ENCODE results near the gene ADGRG3.
A peak's percentile ranks its signal among the peaks of the same experiment; 100 is the strongest.

Gene ADGRG3

DNA sequence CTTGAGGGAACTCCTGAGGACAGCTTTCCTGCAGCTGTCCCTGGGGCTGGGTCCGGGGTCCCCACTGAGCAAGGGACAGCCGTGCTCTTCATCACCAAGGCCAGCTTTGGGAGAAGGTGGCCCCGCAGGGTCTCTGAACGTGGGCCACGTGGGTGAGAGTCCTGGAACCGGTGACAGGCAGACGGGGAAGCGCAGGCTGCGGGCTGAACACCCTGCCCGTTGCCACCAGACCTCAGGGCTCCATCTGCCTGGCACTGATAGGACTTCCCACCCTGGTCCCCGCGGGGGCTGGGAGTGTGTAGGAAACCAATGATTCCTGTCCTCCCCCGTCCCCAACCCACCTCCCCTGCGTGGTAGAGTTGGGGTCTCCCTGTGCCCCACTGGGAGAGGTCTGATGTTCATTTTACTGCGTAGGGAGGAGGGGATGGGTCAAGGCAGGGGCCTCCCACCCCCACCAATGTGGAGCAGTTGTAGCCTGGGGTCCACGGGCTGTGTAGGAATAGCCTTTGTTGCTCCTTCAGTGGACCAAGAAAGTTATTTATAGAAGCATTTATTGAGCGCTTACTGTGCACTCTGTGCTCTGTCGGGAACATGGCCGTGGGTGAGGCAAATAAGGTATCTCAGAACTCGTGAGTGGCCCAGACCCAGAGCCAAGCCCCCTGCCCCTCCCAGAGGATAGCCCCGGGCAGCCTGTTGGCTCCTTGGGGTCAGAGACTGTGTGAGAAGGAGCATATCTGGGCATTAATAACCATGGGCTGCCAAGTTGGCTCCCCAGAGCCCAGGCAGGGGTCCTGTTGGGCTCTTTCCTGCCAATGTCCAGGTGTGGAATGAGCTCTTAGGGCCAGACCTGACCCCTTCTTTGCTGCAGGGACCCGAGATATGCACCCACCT lies 38.3 kb upstream of the ADGRG3 start:
- peak in 1 of 58 donors; percentile 11 for DNase-seq

DNA sequence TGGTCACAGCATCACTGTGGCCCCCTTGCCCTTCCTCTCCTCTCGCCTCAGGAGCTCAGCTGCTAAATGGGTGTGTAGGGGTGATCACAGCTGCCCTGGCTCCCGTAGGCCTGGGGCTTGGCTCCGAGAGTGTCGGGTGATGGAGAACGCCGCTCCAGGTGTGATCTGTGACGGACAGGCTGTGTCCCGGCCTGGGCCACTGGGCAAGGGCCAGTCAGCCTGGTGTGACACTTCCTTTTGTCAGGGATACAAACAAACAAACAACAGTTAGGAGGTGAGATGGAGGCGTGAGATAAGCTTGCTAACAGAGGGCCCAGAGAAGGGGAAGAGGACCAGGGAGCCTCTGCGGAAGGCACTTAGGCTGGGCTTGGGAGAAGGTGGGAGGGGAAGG lies 37.7 kb upstream of the ADGRG3 start:
- DNase-seq, result no peak

DNA sequence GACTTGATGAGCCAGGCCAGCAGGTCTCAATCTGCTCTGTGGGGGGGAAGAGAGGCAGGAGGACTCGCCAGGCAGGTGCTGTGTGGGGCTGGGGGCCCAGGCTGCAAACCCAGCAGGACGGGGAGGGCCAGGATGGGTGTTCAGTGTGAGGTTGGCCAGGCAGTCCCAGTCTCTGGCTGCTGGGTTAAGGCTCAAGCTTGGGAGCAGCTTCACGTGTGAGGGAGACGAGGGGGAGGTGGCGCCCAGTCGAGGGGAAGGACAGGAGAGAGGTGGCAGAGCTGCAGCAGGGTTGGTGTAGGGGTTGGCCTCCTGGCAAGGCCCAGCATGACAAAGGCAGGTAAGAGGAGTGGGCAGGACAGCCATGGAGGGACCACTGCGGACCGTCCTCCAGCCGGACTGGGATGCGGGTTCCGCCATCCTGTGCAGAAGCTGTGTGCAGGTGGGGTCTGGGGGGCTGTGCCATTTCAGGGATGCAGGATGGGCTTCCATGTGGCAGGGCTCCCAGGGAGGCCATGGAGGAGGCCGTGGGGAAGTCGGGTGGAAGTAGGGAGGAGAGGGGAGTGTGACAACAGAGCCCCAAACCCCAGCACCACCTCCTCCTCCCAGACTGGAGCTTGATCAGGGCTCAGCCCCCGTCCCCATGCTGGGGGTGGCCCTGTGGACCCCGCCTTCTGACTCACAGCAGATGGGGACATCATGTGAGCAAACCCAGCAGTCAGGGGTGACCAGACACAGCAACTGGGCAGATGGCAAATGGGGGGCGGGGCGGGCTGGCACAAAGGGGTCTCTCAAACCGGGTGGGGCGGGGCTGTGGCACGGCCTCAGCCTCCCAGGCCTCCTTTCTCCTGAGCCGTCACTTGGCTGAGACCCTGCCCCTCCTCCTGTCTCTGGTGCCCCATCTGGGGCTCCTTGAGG lies 36.9 kb upstream of the ADGRG3 start:
- DNase-seq, result peak in 52 of 58 donors; percentile 26 to 84 (median 60)

DNA sequence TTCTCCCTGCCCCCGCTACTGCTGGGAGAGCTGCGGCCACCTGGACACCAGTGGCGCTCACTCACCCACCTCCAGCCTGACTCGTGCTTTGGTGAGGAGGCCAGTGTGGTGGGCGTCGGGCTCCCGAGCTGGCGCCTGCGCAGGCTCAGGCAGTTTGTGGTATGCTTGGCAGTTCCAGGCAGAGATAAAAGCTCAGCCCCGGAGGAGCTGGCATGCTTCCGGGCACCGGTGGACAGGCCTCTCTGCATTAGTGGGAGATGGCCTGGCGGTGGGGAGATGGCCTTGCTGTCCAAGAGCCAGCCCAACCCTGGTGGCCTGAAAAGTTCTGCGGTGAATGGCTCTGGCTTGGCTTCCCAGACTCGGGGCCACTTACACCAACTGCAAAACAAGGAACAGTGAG lies 35.5 kb upstream of the ADGRG3 start:
- peak in 38 of 58 donors; percentile 14 to 75 (median 46) for DNase-seq

DNA sequence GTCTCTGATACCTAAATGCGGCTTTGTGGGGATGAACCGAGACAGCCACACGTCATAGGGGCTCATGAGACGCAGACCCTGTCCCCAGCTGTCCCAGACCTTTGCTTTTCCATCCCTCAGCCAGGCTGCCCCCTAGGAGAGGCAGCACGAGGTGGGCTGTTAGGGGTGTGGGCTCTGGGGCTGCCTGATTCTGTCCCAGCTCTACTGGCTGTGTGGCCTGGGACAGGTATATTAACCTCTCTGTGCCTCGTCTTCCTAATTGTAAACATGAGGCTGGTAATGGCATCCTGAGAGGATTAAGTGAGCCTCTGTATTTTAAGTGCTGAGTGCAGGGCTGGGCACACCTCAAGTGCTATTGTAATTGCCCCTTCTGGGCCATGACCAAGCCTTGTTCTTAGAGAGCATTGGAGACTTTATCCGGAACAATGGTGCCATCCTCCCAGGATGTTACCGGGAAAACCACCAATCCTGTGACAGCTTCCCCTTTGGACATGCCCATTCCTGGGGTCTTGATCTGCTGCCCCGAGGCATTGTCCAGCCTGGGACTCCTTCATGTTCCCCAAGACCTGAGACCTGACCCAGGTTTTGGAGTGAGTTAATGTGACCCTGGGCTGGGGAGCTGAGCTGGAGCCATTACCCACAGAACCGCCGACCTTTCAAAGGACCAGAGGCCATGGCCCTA lies 34.6 kb upstream of the ADGRG3 start:
- no peak for DNase-seq

DNA sequence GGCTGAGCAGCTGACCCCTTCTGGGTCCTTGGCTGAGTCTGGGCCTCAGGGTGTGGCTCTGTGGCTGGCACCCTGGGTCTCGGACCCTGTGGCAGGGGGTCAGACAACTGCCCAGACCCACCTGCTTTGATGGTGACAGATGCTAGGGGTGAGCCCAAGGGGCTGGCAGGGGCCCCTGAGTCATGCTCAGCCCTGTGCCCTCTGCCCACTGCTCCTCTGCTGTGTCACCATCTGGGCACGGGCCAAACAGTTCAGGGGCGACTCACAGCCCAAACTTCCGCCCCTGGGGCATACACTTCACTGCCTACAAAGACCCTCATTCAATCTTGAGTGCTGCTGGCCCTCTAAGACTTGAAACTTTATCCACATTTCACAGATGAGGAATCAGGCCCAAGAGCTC lies 33.9 kb upstream of the ADGRG3 start:
- peak in 5 of 58 donors; percentile 12 to 31 (median 25) for DNase-seq

DNA sequence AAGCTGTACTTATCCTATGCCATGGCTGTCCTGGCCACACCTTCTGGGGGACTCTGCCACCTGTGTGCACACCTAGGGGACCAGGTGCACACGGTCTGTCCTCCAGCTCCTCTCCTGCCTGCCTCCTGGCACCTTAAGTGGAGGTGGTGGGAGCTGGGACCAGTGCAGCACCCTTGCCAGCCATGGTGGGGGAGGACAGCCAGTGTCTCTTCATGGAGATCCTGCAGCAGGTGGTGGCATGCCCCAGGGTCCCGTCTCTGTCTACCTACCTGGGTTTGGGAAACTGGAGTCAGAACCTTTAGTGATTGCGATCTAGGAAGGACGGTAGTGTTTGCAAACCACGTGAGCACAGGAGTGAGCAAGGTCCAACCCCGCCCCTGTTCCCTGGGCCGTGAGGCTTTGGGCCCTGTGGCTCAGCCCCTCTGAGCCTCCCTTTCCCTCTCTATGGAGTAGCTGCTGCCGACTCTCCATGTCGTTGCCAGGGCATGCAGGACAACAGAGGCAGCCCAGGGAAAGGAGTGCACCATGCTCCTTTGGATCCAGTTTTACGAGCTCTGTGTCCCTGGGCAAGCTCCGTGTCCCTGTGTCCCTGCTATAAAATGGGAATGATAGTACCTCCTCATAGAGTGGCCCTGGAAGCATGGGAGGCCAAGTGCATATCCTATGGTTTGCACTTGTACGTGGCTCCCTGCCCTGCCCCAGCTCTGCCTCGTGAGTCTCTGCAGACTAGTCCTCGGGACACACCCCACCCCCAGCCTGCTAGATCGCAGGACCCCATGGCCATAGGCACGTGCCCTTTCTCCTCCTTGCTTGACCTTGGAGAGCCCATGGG lies 32.6 kb upstream of the ADGRG3 start:
- peak in 1 of 58 donors; percentile 35 for DNase-seq

DNA sequence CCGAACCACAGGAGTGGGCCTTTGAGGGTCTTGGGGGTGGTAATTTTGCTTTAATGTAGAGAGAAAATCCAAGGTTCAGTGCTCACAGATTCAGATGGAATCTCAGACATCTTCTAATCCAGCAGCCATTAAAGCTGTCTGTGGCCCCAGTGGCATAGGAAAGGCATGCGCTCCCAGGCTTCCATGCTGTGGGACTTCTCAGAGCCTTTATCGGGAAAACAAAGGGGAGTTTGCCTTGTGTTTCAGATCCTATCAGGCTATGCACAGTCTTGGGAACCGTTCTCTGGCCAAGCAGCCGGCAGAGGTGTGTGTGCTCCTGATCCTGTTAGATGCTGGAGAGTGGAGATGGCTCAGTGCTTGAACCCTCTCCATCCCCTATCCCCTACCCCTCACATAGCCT lies 31.9 kb upstream of the ADGRG3 start:
- DNase-seq, result no peak

DNA sequence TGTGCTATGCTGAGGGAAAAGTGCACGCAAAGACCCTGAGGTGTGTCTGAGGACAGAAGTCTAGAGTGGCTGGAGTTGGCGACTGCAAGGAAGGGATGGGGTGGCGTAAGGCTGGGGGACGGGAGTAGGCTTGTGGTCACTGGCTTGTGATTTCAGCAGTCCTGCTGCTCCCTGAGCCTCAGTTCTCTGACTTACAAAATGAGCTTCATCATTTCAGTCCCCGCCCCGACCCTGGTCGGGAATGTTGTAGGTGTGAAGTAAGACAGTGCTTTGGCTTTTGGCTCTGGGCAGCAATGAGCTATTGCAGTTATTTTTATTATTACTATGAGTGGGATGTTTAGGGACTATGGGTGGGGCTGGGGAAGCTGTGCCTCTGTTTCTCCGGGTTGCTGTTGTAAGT lies 31.1 kb upstream of the ADGRG3 start:
- peak in 3 of 58 donors; percentile 31 to 71 (median 66) for DNase-seq

DNA sequence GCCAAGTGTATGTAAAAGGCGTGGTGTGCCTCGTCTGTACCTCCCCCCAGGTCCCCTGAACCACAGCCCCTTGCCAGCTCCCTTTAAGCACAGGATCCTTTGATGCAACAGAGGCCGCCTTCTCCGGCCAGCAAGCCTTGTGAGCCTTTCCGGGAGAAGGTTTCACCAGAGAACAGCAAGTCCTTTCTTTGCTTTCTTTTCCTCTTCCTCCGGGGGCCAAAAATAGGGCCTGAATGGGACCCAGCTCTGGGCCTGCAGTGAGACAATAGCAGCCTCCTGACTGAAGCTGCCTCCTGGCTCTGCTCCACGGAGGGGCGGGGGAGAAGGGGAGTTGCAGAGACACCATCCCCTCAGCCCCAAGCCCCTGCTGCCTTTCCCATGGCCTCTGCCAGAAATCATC lies 30.7 kb upstream of the ADGRG3 start:
- DNase-seq, result peak in 54 of 58 donors; percentile 32 to 94 (median 78)

DNA sequence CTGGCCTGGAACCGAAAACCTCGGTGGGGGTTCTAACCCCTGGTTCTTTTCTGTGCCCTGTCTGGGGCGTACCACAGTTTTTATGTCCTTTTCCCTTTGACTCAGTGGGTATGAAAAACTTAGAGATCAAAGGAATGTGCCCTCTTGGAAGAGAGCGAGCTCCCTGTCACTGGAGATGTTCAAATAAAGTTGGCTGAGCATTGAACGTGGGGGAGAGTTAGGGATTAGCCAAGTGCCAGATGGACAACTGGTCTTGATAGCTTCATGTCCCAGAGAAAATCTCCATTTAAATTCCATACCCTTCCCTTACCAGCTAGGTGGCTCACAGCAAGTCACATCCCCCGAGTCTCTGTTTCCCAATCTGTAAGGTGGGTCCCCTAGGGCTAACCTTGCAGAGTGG lies 30.1 kb upstream of the ADGRG3 start:
- DNase-seq, result peak in 1 of 58 donors; percentile 53

DNA sequence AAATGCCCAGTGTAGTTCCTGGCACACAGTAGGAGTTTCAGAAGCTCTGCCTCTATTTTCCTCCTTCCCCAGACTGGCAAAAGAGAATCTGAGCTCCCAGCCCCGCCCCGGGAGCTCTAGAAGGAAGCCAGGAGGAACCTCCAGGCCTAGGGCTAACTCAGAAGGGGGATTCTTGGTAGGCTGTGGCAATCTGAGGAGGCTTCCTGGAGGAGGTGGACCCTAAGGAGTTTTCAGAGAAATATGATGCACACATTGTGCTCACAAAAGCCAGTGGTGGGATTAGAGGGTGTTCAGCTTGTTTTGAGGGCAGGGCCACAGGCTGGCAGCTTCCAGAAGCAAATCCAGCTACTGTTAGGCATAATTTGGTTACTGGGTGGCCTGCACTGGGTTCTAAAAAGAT lies 29.7 kb upstream of the ADGRG3 start:
- no peak for DNase-seq

DNA sequence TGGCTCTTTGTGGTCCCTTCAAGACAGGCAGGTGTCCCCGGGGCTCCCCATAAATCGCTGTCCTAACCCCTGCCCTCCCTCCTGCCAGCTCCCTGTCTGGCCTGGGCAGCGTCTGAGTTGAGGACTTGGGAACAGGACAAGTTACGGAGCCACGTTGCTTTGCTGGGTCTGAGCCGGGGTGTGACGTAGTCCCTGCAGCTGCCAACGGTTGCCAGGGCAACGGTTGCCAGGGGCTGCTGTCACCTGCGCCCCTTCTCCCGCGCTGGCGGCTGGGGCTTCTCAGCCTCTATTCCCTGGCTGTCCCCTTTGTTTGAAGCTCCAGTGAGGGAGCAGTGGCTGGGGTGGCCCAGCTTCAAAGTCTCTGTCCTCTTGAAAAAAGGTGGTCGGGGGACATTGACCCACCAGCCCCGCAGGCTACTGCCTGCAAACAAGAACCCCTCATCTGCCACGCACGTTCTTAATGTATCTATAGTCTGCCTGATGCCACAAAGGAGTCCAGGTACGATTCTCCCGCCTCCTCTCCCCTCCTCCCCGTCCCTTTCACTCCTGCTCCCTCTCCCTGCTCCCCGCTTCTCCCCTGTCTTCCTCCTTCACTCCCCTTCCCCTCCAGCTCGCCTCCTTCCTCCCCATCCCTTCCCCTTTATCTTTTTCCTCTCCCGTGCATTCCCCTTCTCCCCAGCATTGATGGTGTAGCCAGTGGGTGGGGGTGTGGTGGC lies 28.8 kb upstream of the ADGRG3 start:
- DNase-seq, result peak in 57 of 58 donors; percentile 40 to 93 (median 85)

DNA sequence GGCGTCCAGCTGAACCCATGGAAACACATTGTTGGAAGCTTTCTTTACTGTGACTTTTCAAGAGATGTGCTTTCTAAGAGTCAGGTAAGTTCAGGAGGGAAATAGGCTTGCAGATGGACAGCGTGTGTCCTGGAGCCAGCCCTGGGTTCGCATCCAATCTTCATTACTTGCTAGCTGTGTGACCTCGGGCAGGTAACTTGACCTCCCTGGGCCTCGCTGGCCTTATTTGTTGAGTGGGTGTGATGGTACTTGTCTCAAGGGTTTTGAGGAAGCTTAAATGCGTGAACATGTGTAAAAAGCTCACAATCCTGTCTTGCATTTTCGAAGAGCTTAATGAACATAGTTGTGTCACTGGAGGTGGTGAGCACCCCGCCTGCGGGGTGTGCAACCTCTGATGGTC lies 27.9 kb upstream of the ADGRG3 start:
- no peak for DNase-seq

DNA sequence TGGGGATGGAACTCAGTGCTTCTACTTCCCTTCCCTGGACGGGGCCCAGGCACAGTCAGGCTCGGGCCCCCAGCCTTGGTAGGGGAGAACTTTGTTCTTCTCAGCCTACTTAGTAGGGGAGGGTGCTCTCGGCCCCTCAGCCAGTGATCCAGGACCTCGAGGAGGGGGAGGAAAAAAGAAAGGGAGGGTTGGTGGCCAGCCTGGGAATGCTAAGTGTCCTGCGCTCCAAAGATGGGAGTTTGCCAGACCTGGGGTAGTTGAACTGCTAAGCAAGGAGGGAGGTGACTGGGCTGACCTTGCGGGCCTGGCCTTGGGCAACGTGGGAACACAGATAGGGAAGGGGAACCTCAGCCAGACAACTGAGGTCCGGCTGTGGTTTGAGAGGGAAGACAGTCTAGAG lies 27.5 kb upstream of the ADGRG3 start:
- DNase-seq, result peak in 47 of 58 donors; percentile 10 to 87 (median 58)

DNA sequence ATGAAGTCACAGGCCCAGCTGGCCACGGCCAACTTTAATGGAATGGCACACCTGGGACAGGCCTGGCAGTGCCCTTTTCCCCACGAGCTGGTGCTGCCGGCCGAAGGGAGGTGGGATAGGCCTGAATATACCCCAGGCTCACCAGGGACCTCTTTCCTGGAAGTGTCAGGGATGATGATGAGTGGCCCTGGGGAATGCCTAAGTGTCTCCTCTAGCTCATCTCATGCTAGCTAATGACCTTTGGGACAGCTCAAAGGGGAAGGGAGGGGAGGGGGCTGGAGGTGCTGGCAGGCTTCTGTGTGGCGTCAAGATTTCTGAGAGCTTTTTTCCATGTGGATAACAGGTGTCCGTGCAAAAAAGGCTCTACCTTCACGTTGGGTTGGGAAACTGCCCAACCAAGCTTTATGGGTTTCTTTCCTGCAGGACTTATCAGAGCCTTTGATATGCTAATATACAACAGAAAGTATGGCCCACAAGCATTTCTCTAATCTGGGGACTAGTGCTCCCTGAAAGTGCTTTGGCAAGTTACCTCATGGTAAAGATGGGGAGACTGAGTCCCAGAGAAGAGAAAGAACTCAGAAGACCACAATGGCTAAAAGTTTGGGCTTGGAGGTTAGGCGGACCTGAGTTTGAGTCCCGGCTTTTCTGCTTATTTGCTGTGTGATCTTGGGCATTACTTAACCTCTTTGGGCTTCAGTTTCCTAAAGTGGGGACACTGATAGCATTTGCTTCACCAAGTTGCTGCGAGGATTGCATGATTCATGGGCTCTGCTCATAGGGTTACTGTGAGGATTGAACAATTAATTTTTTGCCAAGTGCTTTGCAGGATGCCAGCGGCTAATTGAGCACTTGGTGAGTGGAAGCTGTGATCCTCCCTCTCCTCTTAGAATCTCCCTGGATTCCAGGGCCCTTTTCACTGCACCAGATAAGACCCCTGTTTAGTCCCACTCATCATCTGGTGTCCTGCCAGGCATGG lies 25.7 kb upstream of the ADGRG3 start:
- DNase-seq, result peak in 4 of 58 donors; percentile 51 to 66 (median 58)

DNA sequence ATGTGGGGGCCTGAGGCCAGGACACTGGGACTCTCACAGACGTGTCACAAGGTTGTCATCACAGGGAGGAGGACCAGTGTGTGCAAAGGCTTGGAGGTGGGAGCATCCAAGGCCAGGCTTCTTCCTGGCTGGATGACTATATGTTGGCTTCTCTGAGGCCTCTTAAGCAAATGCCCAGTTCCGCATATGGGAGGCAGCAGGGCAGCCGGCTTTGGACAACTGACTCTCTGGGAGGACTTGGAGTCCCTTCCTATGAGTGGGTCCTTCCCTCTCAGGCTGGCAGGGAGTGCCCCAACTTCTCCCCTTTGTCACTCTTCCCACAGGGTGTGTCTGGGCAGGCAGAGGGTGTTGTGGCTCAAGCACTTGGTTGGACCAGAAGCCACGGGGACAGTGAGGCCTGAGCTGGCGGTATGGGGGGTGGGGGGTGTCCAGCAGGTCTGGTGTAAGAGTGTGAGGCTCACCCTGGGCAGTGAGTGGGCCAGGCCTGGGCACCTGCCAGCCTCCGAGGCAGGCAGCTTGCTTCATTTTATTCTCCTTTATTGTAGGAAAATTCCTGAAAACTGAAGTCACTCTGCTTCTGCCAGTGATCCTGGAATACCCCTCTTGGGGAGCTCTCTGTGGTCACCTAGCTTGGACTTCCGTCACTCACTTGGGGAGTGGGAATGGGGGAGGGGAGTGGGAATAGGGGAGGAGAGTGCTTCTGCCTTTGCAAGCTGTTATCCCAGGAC lies 24.8 kb upstream of the ADGRG3 start:
- DNase-seq, result peak in 33 of 58 donors; percentile 21 to 78 (median 44)

DNA sequence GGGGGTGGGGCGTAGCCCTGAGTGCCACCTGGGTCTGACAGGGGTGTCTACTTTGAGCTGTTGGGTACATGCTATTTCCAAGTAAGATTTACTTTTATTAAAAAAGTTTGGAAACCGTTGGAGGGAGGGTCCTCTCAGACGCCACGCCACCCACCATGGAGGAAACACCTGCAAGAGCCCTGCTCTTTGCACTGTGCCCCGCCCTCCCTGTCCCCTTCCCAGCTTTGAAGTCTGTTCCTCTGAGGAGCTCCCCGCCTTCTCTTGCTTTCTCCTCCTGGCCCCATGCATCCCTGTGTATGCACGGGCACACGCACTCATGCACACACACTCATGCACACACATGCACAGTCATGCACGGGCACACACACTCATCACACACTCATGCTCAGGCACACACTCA lies 24.2 kb upstream of the ADGRG3 start:
- DNase-seq, result no peak
